RWPE1 (cell line): ENCODE data around the gene CHST14.

Source experiments
- CTCF ChIA-PET: fragments of 350-600 bp; sonication (Branson Sonifier 250); formaldehyde crosslinking; extraction: SDS; loops from one replicate; lab custom pipeline; 2021; lab: Yijun Ruan, JAX
- POLR2A ChIA-PET: fragments of 400-600 bp; formaldehyde crosslinking; extraction: SDS; loops from one replicate; lab custom pipeline; 2020; ENCODE audit warnings: antibody characterized with exemption; ENCODE audit not compliant: low non-redundant PET; lab: Yijun Ruan, JAX
- DNase-seq: peaks from one replicate; pipeline ENCODE4 v3.0.0; 2012; ENCODE audit warnings: low spot score
- H3K27ac ChIP-seq: fragments of 450-650 bp; 2 replicates; pipeline ENCODE4 v1.5.1; 2017
- CTCF ChIP-seq: fragments of 450-650 bp; conservative IDR thresholded peaks from 2 replicates; pipeline ENCODE4 v1.5.1; 2017; ENCODE audit warnings: low read depth, mild to moderate bottlenecking

Gene CHST14

GRCh38 chr15:40493089-40493840 lies 22.5 kb downstream of the CHST14 start:
- no peak for TF ChIP-seq CTCF
- no peak overlapping the region for H3K27ac ChIP-seq
- POLR2A ChIA-PET: no interaction called here
- CTCF ChIA-PET: interaction anchor here (0.5 to 0.6 kb wide), 2 partner anchors 10 to 759 kb away, joined by 3 read pairs; no protein-coding TSS in a partner anchor
- peak; percentile 55 for DNase-seq

- TF ChIP-seq CTCF: no peak
- H3K27ac ChIP-seq: no peak overlapping the region
- DNase-seq: no peak
- ChIA-PET POLR2A (no interaction called here), CTCF (no interaction called here)
These were observed 24.7 kb downstream of the CHST14 start for GRCh38 chr15:40495516-40495915.

- TF ChIP-seq CTCF: no peak
These were observed 27.6 kb downstream of the CHST14 start for GRCh38 chr15:40498418-40498817.

GRCh38 chr15:40498891-40499290 lies 28.1 kb downstream of the CHST14 start:
- no peak overlapping the region for H3K27ac ChIP-seq
- ChIA-PET POLR2A (no interaction called here), CTCF (no interaction called here)
- no peak for TF ChIP-seq CTCF
- no peak for DNase-seq

More at GRCh38 chr15:40498418-40498817, 27.6 kb downstream of the CHST14 start:
- POLR2A ChIA-PET: no interaction called here
- no peak for DNase-seq
- H3K27ac ChIP-seq: no peak overlapping the region
- CTCF ChIA-PET: no interaction called here

GRCh38 chr15:40499931-40500330 lies 29.1 kb downstream of the CHST14 start:
- TF ChIP-seq CTCF: no peak
- ChIA-PET CTCF (no interaction called here), POLR2A (no interaction called here)
- no peak for DNase-seq
- H3K27ac ChIP-seq: no peak overlapping the region

- ChIA-PET CTCF (no interaction called here), POLR2A (no interaction called here)
- DNase-seq: peak; percentile 67
- no peak overlapping the region for H3K27ac ChIP-seq
- no peak for TF ChIP-seq CTCF
These were observed 30.0 kb downstream of the CHST14 start for GRCh38 chr15:40500568-40501330.
